Stimulated activated CD8-positive, alpha-beta memory T cell treated with anti-CD3 and anti-CD28 coated beads, Interleukin-4, amount 100 ng/mL, for 48 hours (primary cell): ENCODE data around the gene KCNIP4.
"Not testable (repeated sequence)": the region's sequence is repeated elsewhere in the genome, so short reads cannot be mapped to it uniquely, and the experiment has no call there.

Experiments
- DNase-seq: peaks from one replicate; pipeline ENCODE4 v3.0.0-alpha.2; 2020

The KCNIP4 gene

GRCh38 chr4:21447301-21448054 lies 501.1 kb downstream of the KCNIP4 start:
- no peak for DNase-seq

GRCh38 chr4:21420166-21420565 lies 528.4 kb downstream of the KCNIP4 start:
- DNase-seq = no peak

- no peak for DNase-seq
Measured at GRCh38 chr4:21415728-21416127, 532.8 kb downstream of the KCNIP4 start.

- no peak for DNase-seq
Measured at GRCh38 chr4:21413807-21414370, 534.7 kb downstream of the KCNIP4 start.

- no peak for DNase-seq
Measured at GRCh38 chr4:21411086-21411485, 537.5 kb downstream of the KCNIP4 start.

- DNase-seq = no peak
Measured at GRCh38 chr4:21410372-21410771, 538.2 kb downstream of the KCNIP4 start.

- DNase-seq = no peak
Measured at GRCh38 chr4:21387683-21388082, 560.9 kb downstream of the KCNIP4 start.

- DNase-seq = no peak
Measured at GRCh38 chr4:21386166-21386780, 562.3 kb downstream of the KCNIP4 start.

GRCh38 chr4:21385706-21386105 lies 562.9 kb downstream of the KCNIP4 start:
- DNase-seq = no peak

GRCh38 chr4:21384609-21385008 lies 564.0 kb downstream of the KCNIP4 start:
- no peak for DNase-seq

GRCh38 chr4:21380861-21381260 lies 567.7 kb downstream of the KCNIP4 start:
- DNase-seq = no peak

- no peak for DNase-seq
Measured at GRCh38 chr4:21377046-21377445, 571.5 kb downstream of the KCNIP4 start.

- no peak for DNase-seq
Measured at GRCh38 chr4:21376176-21376575, 572.4 kb downstream of the KCNIP4 start.

- no peak for DNase-seq
Measured at GRCh38 chr4:21374641-21375368, 573.8 kb downstream of the KCNIP4 start.

- no peak for DNase-seq
Measured at GRCh38 chr4:21367567-21367966, 581.0 kb downstream of the KCNIP4 start.

- no peak for DNase-seq
Measured at GRCh38 chr4:21366840-21367239, 581.7 kb downstream of the KCNIP4 start.

GRCh38 chr4:21366312-21366711 lies 582.3 kb downstream of the KCNIP4 start:
- DNase-seq = no peak

- DNase-seq = no peak
Measured at GRCh38 chr4:21363701-21364100, 584.9 kb downstream of the KCNIP4 start.

- DNase-seq = not testable (repeated sequence)
Measured at GRCh38 chr4:21352354-21352753, 596.2 kb downstream of the KCNIP4 start.

- no peak for DNase-seq
Measured at GRCh38 chr4:21347142-21347541, 601.4 kb downstream of the KCNIP4 start.

GRCh38 chr4:21327976-21328700 lies 620.4 kb downstream of the KCNIP4 start:
- DNase-seq = no peak

- no peak for DNase-seq
Measured at GRCh38 chr4:21320034-21320433, 628.5 kb downstream of the KCNIP4 start.

- DNase-seq = no peak
Measured at GRCh38 chr4:21307709-21308108, 640.9 kb downstream of the KCNIP4 start.
